Measurements from ENCODE around the gene RAP1GAP2.

RAP1GAP2 gene

DNA sequence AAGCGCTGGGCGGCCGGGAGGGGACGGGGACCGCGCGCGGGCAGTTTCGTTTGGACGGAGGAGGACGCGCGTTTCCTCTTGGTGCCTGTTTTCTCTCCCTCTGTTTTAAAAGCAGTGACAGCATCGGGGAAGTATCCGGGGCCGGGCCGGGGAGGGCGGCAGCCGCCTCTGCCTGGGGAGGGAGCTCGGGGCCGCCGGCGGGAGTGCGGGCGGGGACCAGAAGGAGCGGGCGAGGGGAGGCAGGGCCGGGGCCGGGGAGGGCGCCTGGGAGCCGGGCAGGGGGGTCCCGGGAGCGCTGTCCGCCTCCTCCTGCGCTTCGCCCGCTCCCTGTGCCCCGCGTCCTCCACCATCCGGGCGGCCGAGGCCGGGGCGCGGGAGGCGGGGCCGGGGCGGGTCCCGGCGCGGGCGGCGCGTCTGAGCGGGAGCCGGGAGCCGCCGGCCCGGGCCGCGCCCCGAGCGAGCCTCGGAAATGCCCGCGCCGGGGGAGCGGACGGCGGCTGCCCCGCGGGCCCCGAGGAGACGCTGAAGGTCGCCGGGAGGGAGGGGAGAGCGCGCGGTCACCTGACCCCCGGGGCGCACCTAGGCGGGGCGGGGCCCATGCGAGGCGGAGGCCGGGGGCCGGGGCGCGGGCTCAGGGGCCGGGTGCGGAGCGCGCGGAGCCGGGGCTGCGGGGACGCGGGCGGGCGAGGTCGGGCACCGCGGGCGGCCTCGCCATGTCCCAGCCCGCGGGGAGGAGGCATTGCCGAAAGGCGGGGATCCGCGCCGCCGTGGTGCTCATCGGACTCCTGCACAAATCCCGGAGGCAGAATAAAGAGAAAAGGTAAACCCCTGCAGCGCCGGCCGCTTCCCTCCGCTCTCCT, 57.3 kb downstream of the RAP1GAP2 start:
- no peak for DNase-seq (ENCODE audit: low spot score)

DNA sequence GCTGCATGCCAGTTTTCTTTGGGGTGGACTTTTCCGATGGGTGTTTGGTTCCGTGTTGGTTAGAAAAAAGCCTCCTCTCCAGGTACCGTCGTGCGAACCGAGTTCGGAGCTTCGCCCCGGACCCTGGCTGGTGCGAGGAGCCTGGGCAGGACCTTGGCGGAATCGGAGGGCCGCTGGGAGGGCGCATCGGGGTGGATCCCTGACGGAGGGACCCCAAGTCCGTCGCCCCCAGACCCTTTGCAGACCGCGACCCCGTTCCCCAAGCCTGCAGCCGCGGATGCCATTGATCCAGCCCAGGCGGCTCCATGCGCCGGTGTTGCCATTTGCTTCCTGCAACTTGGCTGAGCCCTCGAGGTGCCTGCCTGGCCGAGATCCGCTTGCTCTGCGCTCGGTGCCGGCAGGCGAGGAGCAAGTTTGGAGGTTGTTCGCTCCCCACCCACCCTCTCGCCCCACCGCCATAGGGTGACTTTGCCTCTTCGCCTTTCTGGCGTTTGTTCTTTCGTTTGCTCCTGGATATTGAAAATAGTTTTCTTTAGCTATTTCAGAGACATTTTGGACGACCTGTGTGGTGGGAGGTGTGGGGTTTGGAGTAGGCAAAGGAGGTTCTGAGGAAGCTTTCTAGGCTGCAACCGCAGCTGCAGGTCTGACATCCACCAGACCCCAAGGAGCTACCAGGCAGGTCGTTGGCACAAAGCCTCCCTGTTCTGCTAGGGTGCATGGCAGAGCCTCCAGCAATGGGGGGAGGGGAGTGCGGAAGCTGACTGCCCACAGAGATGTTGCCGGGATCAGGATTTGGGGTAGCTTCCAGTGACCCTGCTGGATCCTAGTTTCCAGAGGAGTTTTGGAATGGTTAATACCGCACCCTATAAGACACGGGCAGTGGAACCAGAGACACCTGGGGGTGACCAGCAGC, 58.2 kb downstream of the RAP1GAP2 start:
- no peak for DNase-seq (ENCODE audit: low spot score)

DNA sequence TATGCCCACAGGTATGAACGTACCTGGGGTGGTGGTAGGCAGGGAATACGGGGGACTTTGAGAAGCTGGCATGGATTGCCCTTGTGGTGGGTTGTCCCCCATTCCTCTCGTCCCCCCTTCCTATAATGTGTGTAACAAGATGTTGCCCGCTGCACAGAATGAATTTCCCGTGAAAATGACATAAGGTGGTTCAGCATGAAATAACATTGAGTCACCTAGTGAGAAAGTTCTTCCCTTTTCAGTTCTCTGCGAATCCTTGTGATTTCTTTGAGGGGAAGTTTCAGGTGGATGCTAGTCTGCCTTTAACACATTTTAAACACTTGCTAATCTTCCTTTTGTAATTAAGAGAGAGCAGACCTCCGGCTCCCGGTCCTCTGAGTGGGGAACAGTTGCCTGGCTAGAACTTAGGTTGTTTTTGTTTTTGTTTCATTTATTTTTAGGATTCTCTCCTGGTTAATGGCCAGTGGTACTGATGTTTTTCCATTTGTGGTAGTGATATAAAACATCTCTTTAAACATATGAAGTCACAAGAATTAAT, 58.9 kb downstream of the RAP1GAP2 start:
- DNase-seq (ENCODE audit: low spot score) = no peak

DNA sequence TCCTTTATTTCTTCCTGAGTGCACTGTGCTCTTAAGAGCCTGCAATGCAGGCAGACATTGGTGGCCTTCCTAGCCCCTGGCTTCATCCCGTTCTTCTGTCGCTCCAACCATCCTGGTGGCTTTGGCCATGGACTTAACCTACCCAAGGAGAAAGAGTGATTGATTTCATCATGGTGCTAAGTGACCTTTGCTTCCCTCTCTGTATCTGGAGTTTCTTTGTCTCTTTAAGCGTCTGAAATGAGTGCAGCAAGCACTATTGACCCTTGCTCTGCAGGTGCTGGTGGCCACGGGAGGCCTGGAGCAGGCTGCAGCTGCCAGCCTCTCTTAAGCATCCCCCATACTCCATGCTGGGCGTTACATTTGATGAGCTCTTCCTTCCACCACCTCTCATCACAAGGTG, 60.5 kb downstream of the RAP1GAP2 start:
- DNase-seq (ENCODE audit: low spot score) = no peak

DNA sequence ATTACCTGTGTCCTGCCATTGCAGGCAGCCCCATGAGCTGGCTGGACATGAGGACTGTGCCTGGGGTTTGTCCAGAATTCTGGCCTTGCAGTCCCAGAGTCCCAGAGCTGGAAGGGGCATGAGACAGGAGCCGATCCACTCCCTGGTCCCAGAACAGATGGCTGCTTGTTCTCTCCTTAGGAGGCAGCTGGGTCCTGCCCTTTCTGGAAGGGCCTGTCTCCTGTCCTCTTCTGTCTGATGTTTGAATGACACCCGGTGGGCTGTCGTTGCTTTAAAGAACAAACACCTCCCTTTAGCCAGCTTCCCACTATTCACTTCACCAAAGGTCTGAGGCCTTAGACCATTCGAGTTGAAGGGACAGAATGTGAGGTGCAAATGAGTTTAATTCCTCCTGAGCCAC, 63.8 kb downstream of the RAP1GAP2 start:
- DNase-seq (ENCODE audit: low spot score) = no peak

DNA sequence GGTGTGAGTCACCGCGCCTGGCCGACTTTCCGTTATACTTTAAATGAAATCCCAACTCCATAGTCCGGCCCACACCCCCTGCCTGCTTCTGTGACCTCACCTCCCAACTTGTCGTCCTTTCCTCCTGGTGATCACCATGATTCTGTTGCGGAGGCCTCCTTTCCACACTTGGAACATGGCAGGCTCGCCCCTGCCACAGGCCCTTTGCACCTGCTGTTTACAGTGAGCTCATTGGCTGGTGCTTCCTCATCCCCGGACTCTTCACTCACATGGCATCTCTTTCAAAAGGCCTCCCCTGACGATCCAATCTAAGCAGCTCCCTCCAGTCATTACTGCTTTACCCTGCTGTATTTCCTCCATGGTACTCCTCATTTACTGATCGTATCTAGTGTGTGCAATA, 64.6 kb downstream of the RAP1GAP2 start:
- DNase-seq (ENCODE audit: low spot score) = no peak

DNA sequence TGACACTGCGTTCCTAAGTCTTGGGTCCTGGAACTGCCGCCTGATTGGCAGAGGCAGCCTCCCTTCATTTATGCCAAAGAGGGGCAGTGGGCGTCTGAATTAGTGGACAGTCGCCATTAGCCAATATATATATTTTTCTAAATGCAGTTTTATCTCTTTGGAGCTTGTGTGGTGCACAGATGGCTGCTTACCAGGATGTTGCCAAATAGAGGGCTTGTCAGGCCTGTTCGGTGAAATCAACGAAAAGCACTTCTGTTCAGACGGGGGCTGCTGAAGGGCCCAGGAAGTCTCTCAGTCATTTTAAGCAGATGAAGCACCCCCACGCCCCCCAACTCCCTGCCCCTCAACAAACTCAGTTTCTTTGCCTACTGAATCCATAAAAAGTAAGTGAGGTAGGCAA, 66.0 kb downstream of the RAP1GAP2 start:
- no peak for DNase-seq (ENCODE audit: low spot score)

DNA sequence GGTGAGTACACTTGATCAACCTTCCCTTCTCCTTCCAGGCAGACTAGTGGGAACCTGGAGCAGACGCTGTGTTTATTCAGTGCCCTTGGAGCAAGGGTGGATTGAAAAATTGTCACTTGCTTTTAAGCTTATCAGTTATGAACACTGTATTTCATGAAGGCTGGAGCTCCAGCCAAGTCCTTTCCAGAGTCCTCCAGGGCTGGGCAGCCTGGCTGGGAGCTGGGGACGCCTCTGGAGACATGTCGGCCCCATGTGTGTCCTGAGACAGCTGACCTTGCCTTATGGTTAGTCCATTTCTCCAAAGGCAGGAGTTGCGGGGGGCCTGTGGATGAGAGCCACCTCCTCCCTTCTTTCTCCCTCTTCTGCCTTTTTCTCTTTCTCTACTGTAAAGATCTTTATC, 67.0 kb downstream of the RAP1GAP2 start:
- no peak for DNase-seq (ENCODE audit: low spot score)

DNA sequence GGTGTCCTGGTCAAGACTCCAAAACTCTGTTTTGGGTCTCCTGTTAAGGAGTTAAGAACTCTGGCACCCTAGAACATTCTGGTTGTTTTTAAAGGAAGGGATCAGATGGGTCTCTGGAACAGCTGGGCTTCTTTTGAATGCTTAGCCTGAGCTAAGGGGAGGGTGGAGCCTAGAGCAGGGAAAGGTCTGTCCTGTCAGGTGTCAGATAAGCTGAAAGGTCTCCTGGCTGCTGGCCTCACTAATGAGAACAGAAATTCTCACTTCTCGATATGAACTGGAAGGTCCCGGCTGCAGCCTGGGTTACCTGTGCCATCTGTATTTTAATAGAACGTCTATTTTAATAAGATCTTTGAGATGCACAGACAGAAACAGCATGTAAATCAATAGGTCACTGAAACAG, 69.0 kb downstream of the RAP1GAP2 start:
- no peak for DNase-seq (ENCODE audit: low spot score)

DNA sequence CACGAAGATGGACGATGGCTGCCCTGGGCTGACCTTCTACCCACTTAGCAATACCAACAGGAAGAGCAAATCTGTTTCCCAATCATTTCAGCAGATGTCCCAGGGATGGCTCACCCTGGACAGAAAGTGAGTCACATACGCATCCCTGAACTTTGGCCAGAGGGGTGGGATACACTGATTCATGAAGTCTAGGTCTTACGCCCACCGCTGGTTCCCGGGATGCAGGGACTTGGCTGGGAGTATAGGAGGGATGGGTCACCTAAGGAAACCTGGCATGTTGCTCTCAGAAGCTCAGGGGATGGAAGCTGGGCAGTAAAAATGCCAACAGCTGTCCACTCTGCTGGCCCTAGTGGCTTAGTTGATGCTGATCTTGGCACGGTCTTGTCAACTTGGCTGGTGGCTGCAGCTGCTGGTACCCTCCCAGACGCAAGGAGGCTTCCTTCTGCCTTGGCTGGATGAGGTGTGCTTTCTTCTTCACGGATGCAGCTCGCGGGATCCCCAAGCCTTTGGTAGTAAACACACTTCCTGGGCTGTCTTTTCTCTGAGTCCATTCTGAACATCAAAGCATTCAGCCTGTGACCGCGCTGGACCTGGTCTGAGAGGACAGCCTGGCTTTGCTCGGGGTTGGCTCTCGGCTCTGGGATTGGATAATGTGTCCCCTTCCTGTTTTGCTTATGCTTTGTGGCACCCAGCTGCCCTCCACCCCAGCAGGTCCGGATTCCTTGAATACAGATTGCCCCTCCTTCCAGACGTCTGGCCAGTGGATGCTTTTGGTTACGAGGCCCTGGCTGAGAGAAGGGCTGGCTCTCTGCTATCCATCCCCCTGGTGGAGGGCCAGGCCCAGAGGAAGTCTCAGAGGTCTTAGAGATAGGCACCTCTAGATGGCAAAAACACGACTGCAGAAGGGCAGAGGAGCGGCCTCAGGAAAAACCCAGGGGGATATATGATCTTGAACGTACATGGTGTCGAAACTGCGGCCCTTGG, 71.5 kb downstream of the RAP1GAP2 start:
- no peak for DNase-seq (ENCODE audit: low spot score)

DNA sequence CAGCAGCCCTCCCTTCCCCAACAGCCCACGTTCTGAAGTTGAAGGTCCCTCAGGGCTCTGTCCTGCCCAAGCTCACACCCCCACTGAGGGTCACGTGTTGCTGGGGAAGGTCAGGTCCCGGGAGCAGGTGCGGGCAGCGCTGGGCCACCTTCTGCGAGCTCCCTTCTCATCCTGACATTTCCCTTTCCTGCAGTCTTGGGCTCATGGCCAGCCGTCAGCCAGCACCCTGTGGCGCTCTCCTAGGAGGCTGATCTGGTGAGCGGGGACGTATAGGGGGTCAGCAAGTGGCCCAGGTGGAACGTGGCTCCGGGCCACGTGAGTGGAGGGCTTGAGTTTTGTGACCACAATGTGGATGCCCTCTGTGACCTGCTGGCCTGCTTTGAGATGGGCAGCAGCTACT, 73.4 kb downstream of the RAP1GAP2 start:
- DNase-seq (ENCODE audit: low spot score) = no peak

DNA sequence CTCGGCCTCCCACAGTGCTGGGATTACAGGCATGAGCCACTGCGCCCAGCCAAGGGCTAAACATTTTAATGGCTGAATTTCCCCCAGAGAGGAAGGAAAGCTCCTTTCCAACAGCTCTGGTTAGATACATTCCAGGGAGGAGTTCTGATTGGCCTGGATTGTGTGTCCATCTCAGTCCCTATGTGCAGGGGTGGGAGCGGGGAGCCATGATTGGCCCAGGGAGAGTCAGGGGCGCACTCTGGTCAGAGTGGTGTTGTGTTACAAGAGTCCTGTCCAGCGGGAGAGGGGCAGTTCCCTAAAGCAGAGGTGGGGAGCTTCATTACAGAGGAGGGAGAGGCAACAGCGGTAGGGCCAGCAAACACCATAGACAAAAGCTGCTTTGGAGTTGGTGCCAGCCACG, 75.0 kb downstream of the RAP1GAP2 start:
- no peak for DNase-seq (ENCODE audit: low spot score)

DNA sequence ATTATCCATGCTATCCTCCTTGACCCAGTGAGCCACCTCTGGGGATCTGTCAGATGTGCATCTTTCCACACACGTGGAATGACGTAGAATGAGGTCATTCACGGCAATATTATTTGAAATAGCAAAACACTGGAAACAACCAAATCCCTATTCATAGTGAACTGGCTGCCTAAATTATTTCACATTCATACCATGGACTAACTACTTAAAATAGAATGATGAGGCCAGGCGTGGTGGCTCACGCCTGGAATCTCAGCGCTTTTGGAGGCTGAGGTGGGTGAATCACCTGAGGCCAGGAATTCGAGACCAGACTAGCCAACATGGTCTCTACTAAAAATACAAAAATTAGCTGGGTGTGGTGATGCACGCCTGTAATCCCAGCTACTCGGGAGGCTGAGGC, 75.5 kb downstream of the RAP1GAP2 start:
- no peak for DNase-seq (ENCODE audit: low spot score)

DNA sequence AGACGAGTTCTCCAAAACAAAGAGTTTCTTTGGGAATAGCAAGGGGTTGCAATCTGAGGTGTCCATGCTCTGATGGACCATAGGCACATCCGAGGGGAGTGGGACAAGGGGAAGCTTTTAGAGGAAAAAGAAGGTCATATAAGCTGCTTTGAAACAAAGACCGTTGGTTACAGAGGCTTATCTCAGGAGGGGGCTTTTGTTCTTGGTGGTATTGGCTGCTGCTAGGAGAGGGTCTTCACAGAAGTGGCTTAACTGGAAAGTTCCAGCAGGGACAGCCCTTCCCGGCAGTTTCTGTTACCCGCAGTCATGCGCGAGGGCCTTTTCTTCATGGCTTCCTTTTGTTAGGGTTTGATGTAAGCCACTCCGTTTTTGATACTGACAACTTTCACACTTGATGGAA, 76.0 kb downstream of the RAP1GAP2 start:
- no peak for DNase-seq (ENCODE audit: low spot score)

DNA sequence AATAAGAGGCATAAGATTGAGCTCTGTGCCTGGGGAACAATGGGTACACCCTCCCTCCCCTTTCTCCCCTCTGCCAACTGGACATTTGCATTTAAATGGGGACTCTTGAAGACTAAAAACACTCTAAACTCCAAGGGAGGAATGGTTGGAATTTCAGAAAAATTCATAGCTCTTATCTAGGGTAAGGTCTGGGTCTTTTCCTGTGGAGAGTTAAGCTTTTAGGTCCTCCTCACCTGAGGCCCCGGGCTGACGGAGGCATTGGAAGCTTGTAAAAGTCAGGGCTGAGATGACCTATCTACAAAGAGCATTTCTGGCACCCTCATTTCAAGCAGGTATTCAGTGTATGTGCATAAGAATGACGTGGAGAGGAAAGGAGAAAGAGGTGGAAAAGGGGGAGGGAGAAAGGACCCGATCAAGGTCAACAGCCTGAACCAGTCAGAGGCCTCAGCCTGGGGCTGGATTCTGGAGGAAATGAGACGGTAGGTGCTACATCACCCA, 78.0 kb downstream of the RAP1GAP2 start:
- no peak for DNase-seq (ENCODE audit: low spot score)

DNA sequence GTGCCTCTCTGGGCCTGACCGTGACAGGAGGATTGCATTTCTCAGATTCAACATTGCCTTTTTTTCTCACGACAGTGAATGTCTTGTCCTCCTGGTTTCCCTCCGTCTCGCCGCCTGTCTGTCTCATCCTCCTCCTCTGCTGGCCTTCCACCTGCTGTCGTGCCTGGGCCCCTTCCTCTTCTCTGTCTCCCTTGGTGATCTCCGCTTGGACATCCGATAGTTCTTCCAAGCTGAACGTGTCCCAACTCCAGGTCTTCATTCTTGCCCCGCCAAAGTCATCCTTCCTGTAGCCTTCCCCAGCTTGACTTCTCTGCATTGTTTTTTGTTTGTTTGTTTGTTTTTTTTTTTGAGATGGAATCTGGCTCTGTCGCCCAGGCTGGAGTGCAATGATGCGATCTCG, 79.4 kb downstream of the RAP1GAP2 start:
- DNase-seq (ENCODE audit: low spot score) = no peak

DNA sequence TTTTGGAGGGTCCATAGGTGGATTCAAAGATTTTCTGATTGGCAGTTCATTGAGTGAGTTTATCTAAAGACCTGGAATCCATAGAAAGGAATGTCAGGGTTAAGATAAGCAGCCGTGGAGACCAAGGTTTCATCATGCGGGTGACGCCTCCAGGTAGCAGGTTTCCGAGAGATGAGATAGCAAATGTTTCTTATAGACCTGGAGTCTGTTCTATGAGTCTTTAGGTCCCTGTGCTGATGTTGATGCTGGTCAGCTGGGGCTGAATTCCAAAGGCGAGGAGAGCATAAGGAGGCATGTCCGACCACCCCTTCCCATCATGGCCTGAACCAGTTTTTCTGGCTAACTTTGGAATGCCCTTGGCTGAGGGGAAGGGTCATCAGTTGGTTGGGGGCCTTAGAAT, 80.2 kb downstream of the RAP1GAP2 start:
- no peak for DNase-seq (ENCODE audit: low spot score)

DNA sequence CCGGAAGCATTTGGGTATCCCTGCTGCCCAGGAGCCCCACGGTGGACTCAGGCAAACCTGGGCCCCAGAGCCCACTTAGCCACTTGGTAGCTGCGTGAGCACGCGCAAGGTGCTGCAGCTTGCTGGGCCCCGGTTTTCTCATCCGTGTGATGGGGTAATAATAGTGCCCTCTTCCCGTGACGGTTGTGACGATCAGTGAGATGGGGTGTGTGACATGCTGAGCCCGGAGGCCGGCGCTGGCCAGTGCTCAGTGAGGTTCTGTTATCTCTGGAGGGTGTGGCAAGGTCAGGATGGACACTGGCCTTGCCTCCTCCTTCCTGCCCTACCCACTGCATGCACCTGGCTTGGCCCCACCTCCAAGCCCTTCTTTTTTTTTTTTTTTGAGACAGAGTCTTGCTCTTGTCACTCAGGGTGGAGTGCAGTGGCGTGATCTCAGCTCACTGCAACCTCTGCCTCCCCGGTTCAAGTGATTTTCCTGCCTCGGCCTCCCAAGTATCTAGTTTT, 82.6 kb downstream of the RAP1GAP2 start:
- DNase-seq (ENCODE audit: low spot score) = no peak

DNA sequence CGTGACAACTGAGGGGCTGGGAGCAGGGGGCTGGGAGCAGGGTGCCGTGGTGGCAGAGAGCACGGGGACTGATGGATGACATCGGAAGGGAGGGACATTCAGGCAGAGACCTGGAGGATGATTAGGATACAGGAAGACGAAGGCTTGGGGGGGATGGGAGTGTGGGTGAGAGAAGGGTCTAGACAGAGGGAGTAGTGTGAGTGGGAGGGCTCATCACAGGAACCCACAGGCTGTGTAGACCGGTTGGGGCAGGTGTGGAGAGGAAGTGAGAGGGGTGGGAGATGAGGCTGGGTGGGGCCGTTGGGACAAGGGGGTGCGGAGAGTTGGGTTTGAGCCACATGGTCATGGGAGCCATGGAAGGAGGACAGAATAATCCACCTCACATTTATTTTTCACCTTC, 83.8 kb downstream of the RAP1GAP2 start:
- DNase-seq (ENCODE audit: low spot score) = no peak

DNA sequence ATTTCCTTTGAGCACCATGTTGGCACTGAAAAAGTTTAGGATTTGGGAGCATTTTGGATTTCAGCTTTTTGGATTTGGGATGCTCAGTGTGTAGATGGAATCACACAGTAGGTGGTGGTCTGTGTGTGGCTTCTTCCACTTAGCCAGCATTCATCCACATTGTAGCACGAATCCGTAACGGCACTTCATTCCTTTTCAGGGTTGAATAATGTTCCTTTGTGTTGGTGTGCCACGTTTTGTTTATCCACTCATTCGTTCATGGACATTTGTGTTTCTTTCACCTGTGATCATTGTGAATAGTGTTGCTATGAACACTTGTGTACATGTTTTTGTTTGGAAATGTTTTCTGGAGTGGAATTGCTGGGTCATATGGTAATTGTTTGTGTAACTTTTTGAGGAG, 85.1 kb downstream of the RAP1GAP2 start:
- no peak for DNase-seq (ENCODE audit: low spot score)

DNA sequence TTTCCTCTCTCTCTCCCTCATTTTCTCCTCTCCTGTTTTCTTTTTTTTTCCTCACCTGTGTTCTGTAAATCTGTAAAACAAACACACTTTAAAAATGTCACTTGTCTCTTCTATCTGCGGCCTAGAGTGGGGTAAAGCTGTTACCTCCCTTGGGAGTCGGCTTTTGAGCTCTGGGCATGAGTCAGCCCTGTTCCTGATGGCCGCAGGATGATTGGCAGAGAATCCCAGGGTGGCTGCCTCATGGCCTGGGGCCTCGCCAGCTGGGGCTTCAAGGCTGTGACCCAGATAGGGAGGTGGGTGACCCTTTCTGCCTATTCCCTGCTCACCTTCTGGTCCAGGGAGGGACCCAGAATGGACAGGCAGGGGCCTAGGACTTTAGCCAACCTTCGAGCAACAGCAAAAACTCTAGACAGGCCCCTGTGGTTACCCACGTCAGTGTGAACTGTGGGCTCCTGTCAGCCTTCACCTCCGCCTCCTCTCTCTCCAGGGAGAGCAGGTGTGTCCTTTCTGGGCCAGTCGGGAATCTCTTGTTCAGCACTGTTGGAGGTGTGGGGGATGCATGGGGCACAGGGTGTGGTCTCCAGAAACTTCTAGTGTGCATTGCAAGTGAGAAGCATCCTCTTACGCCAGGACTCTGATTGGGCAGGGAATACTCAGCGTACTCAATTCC, 87.4 kb downstream of the RAP1GAP2 start:
- DNase-seq (ENCODE audit: low spot score) = no peak

All from hematopoietic multipotent progenitor cell treated with erythropoietin and hydrocortisone succinate and interleukin-3 and kit ligand, for 17 days (in vitro differentiated cells).